Epithelial cell of proximal tubule (primary cell): ENCODE results near the gene ADD1. TPM values are rescaled to one million over a fixed set of nuclear protein-coding genes. Genes with fewer than 3 reads are reported as not detected.
"Not testable (repeated sequence)": the region's sequence is repeated elsewhere in the genome, so short reads cannot be mapped to it uniquely, and the experiment has no call there.

Source experiments
- DNase-seq: peaks from one replicate; pipeline ENCODE4 v3.0.0-alpha.2; 2011; ENCODE audit warnings: low read depth
- H3K4me3 ChIP-seq: 2 replicates; pipeline ENCODE4 v1.5.1; 2011; ENCODE audit warnings: low read depth, mild to moderate bottlenecking, low read length
- CTCF ChIP-seq: conservative IDR thresholded peaks from 2 replicates; pipeline ENCODE4 v1.5.1; 2012; ENCODE audit warnings: low read depth, mild to moderate bottlenecking, low read length
- total RNA-seq: library from RNA; depleted of rRNA; stranded (reverse); fragments of >200 nt; gene quantifications from 2 replicates; pipeline ENCODE4 v1.2.3, GENCODE V29; 2015

The ADD1 gene
- total RNA-seq, 1 donor from 2014 or later, result 222 TPM

GRCh38 chr4:2937146-2937857 lies 93.7 kb downstream of the ADD1 start:
- TF ChIP-seq CTCF, result no peak

GRCh38 chr4:2937986-2938385 lies 94.3 kb downstream of the ADD1 start:
- TF ChIP-seq CTCF, result no peak
- H3K4me3 ChIP-seq, result no peak overlapping the region
- DNase-seq, result no peak

More at GRCh38 chr4:2937146-2937857, 93.7 kb downstream of the ADD1 start:
- DNase-seq, result peak; percentile 52
- H3K4me3 ChIP-seq, result no peak overlapping the region

- H3K4me3 ChIP-seq, DNase-seq: not testable (repeated sequence)
These were observed 94.8 kb downstream of the ADD1 start for GRCh38 chr4:2938411-2938810.

GRCh38 chr4:2938906-2939305 lies 95.3 kb downstream of the ADD1 start:
- no peak for TF ChIP-seq CTCF
- no peak for DNase-seq
- no peak overlapping the region for H3K4me3 ChIP-seq

- TF ChIP-seq CTCF, result no peak
- H3K4me3 ChIP-seq, result no peak overlapping the region
- no peak for DNase-seq
These were observed 96.0 kb downstream of the ADD1 start for GRCh38 chr4:2939383-2940243.

- no peak for DNase-seq
- TF ChIP-seq CTCF, result no peak
- no peak overlapping the region for H3K4me3 ChIP-seq
These were observed 96.9 kb downstream of the ADD1 start for GRCh38 chr4:2940267-2941137.
